Tibial nerve (tissue), 4 donors: ENCODE data around the gene GNG7. TPM values are rescaled to one million over a fixed set of nuclear protein-coding genes. Genes with fewer than 3 reads are reported as not detected.
"Not testable (repeated sequence)": the region's sequence is repeated elsewhere in the genome, so short reads cannot be mapped to it uniquely, and the experiment has no call there.

Source experiments
- DNase-seq, 2 donors: peaks; one replicate each; pipeline ENCODE4 v3.0.0-alpha.2; 2019; ENCODE audit warnings: low spot score in 2 of 2
- H3K27ac ChIP-seq, 4 donors: fragments of 200-600 bp; sonication (generic) in 3 of 4; one replicate each; pipeline ENCODE4 v1.5.1; 2017 to 2019; ENCODE audit warnings: mild to moderate bottlenecking in 1 of 4
- H3K27me3 ChIP-seq, 2 donors: fragments of 200-600 bp; sonication (generic) in 1 of 2; one replicate each; pipeline versions ENCODE4 v1.5.1 to v1.6.0; 2017 to 2019
- H3K36me3 ChIP-seq, 3 donors: fragments of 200-600 bp; sonication (generic); one replicate each; pipeline ENCODE4 v1.5.1; 2018 to 2019
- H3K4me1 ChIP-seq, 4 donors: fragments of 200-600 bp; sonication (generic) in 3 of 4; one replicate each; pipeline ENCODE4 v1.5.1; 2017 to 2019
- H3K4me3 ChIP-seq, 4 donors: fragments of 200-600 bp; sonication (generic) in 3 of 4; one replicate each; pipeline ENCODE4 v1.5.1; 2017 to 2019; ENCODE audit warnings: mild to moderate bottlenecking in 1 of 4, moderate library complexity in 1 of 4
- H3K9me3 ChIP-seq, 4 donors: fragments of 200-600 bp; sonication (generic) in 3 of 4; one replicate each; pipeline ENCODE4 v1.5.1; 2017 to 2019
- EP300 ChIP-seq, 2 donors: sonication (generic); formaldehyde crosslinking; IDR thresholded peaks; one replicate each; pipeline ENCODE4 v1.6.1; 2017; ENCODE audit warnings: antibody characterized with exemption in 2 of 2, mild to moderate bottlenecking in 1 of 2
- POLR2A ChIP-seq, 2 donors: fragments of 450-650 bp; IDR thresholded peaks; one replicate each; pipeline ENCODE4 v1.6.1; 2017; ENCODE audit warnings: antibody characterized with exemption in 2 of 2, mild to moderate bottlenecking in 2 of 2, moderate library complexity in 2 of 2
- WGBS, 2 donors: methylation state at CpG; one replicate each; pipeline ENCODE4 v1.1.5; 2018; 5-methylcytosine and 5-hydroxymethylcytosine counted together
- total RNA-seq, 4 donors: library from RNA; depleted of rRNA; stranded (reverse); fragments of >200 nt; gene quantifications; one replicate each; pipeline ENCODE4 v1.1.0, GENCODE V29; 2016
- TF ChIP-seq, protein P1 (sequence below), 5 experiments: fragments of 200-600 bp in 3 of 5; fragments of 450-650 bp in 2 of 5; sonication (generic) in 3 of 5; IDR thresholded peaks; one replicate each; pipeline ENCODE4 v1.5.1; 2016 to 2019; ENCODE audit warnings: antibody characterized with exemption in 5 of 5, mild to moderate bottlenecking in 3 of 5, moderate library complexity in 2 of 5

GNG7 gene
- total RNA-seq, 4 donors from 2014 or later: 2.6 to 5.3 (median 3.5) TPM

DNA sequence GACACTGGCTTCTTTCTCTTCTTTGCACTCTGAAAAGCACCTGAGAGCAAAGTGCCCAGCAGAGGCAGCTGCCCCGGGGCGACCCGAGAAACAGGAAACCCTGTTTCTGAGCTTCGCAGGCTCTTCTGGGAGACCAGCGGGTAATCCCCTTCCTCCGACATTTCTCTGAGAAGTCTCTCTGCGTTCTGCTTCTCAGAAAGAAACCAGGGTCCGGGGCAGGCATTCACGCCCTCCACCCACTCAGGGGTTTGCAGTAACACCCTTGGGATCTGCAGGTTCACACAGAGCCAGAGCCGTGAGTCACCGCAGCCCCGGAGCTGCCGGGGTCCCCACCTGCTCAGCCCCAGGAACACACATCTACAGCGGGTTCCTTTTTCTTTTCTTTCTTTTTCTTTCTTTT lies 140.6 kb downstream of the GNG7 start:
- no peak for TF ChIP-seq EP300 (IDR thresholded peaks at IDR 0.05)
- TF ChIP-seq, protein P1, sequence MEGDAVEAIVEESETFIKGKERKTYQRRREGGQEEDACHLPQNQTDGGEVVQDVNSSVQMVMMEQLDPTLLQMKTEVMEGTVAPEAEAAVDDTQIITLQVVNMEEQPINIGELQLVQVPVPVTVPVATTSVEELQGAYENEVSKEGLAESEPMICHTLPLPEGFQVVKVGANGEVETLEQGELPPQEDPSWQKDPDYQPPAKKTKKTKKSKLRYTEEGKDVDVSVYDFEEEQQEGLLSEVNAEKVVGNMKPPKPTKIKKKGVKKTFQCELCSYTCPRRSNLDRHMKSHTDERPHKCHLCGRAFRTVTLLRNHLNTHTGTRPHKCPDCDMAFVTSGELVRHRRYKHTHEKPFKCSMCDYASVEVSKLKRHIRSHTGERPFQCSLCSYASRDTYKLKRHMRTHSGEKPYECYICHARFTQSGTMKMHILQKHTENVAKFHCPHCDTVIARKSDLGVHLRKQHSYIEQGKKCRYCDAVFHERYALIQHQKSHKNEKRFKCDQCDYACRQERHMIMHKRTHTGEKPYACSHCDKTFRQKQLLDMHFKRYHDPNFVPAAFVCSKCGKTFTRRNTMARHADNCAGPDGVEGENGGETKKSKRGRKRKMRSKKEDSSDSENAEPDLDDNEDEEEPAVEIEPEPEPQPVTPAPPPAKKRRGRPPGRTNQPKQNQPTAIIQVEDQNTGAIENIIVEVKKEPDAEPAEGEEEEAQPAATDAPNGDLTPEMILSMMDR (IDR thresholded peaks at IDR 0.05): no peak
- TF ChIP-seq POLR2A (IDR thresholded peaks at IDR 0.05): no peak
- peak overlapping the region in 2 of 4 donors; percentile 1 to 32 for H3K4me3 ChIP-seq
- 58 to 59% methylated on average over 14 of the region's 14 CpGs for WGBS, 2 donors
- peaks cover 0 to 6% (median 0%) of the 10 kb centered on the region in 3 donors for H3K36me3 ChIP-seq
- H3K27ac ChIP-seq: peak overlapping the region in 1 of 4 donors; percentile 12
- DNase-seq: no peak
- H3K9me3 ChIP-seq: no peaks in the 10 kb centered on the region
- H3K4me1 ChIP-seq: no peaks in the 10 kb centered on the region
- no peaks in the 10 kb centered on the region for H3K27me3 ChIP-seq

- Histone ChIP-seq H3K27ac (no peak overlapping the region), H3K36me3 (peaks cover 0 to 6% (median 0%) of the 10 kb centered on the region in 3 donors), H3K4me3 (no peak overlapping the region), H3K9me3 (no peaks in the 10 kb centered on the region), H3K27me3 (no peaks in the 10 kb centered on the region), H3K4me1 (peaks cover 0 to 6% (median 2%) of the 10 kb centered on the region in 4 donors)
- 87 to 89% methylated on average over 3 to 4 of the region's 5 CpGs for WGBS, 2 donors
- DNase-seq: no peak
- TF ChIP-seq, protein P1 (IDR thresholded peaks at IDR 0.05): no peak
- TF ChIP-seq POLR2A (IDR thresholded peaks at IDR 0.05): no peak
- no peak for TF ChIP-seq EP300 (IDR thresholded peaks at IDR 0.05)
Observed at GRCh38 chr19:2561221-2561620, 141.3 kb downstream of the GNG7 start.

GRCh38 chr19:2560369-2560768 lies 142.1 kb downstream of the GNG7 start:
- TF ChIP-seq EP300 (IDR thresholded peaks at IDR 0.05): no peak
- TF ChIP-seq, protein P1 (IDR thresholded peaks at IDR 0.05): no peak
- TF ChIP-seq POLR2A (IDR thresholded peaks at IDR 0.05): no peak
- Histone ChIP-seq H3K36me3 (peaks cover 0 to 6% (median 0%) of the 10 kb centered on the region in 3 donors), H3K27ac (no peak overlapping the region), H3K4me1 (peaks cover 0 to 14% (median 8%) of the 10 kb centered on the region in 4 donors), H3K9me3 (no peaks in the 10 kb centered on the region), H3K27me3 (no peaks in the 10 kb centered on the region), H3K4me3 (no peak overlapping the region)
- 90 to 94% methylated on average over 13 of the region's 13 CpGs for WGBS, 2 donors
- DNase-seq: no peak

DNA sequence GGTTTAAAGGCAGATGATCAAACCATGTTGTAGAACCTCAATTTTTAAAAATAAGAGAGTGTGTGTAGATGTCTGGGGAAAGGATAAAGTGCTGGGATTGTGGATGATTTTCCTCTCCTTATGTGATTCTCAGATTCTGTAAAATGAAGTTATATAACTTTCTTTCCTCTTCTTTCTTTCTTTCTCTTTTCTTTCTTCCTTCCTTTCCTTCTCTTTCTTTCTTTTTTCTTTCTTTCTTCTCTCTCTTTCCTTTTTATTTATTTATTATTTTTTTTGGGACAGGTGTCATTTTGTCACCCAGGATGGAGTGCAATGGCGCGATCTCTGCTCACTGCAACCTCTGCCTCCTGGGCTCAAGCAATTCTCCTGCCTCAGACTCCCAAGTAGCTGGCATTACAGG lies 144.0 kb downstream of the GNG7 start:
- no peak overlapping the region for H3K4me3 ChIP-seq
- peaks cover 0 to 6% (median 0%) of the 10 kb centered on the region in 3 donors for H3K36me3 ChIP-seq
- H3K27ac ChIP-seq: no peak overlapping the region
- no peaks in the 10 kb centered on the region for H3K27me3 ChIP-seq
- H3K9me3 ChIP-seq: no peaks in the 10 kb centered on the region
- 98 to 100% methylated on average over 2 of the region's 2 CpGs for WGBS, 2 donors
- DNase-seq: no peak
- peaks cover 0 to 25% (median 10%) of the 10 kb centered on the region in 4 donors for H3K4me1 ChIP-seq
- TF ChIP-seq, protein P1 (IDR thresholded peaks at IDR 0.05): no peak
- no peak for TF ChIP-seq POLR2A (IDR thresholded peaks at IDR 0.05)
- no peak for TF ChIP-seq EP300 (IDR thresholded peaks at IDR 0.05)

GRCh38 chr19:2558131-2558530 lies 144.4 kb downstream of the GNG7 start:
- not testable (repeated sequence) for DNase-seq, H3K9me3 ChIP-seq

DNA sequence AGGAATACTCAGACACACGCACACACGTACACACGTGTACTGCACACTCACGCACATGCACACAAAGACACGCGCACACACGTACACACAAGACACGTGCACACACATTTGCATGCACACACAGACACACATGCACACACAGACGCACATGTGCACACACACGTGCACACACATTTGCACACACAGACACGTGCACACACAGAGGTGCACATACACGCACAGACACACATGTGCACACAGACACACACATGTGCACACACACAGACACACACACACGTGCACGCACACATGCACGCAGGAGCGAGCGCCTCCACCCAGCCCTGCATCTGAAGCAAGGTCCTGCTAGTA lies 145.4 kb downstream of the GNG7 start:
- Histone ChIP-seq H3K9me3 (no peaks in the 10 kb centered on the region), H3K27ac (no peak overlapping the region), H3K27me3 (no peaks in the 10 kb centered on the region), H3K4me1 (peaks cover 0 to 32% (median 12%) of the 10 kb centered on the region in 4 donors), H3K4me3 (no peak overlapping the region), H3K36me3 (peaks cover 0 to 6% (median 0%) of the 10 kb centered on the region in 3 donors)
- no peak for DNase-seq
- TF ChIP-seq POLR2A (IDR thresholded peaks at IDR 0.05) (no peak), EP300 (IDR thresholded peaks at IDR 0.05) (no peak)
- TF ChIP-seq, protein P1 (IDR thresholded peaks at IDR 0.05): no peak
- 95 to 96% methylated on average over 17 of the region's 17 CpGs for WGBS, 2 donors

More at GRCh38 chr19:2558131-2558530, 144.4 kb downstream of the GNG7 start:
- not testable (repeated sequence) for H3K27ac ChIP-seq, H3K36me3 ChIP-seq, H3K27me3 ChIP-seq, H3K4me3 ChIP-seq
- 80 to 84% methylated on average over 7 of the region's 7 CpGs for WGBS, 2 donors
- H3K4me1 ChIP-seq: peaks cover 0 to 25% (median 10%) of the 10 kb centered on the region in 4 donors
